ENCODE results near the gene AUTS2. TPM values are rescaled to one million over a fixed set of nuclear protein-coding genes. Genes with fewer than 3 reads are reported as not detected.

AUTS2 gene
- total and polyA plus RNA-seq, 2 donors: 13.4 to 87.7 TPM

GRCh38 chr7:70321016-70321590 lies 722.8 kb downstream of the AUTS2 start:
- no peaks in the 10 kb centered on the region for H3K4me1 ChIP-seq (ENCODE audit: insufficient read depth)
- no peak for DNase-seq (ENCODE audit: extremely low spot score)
- WGBS: 93% methylated on average over 6 of the region's 6 CpGs

GRCh38 chr7:70322856-70323255 lies 724.6 kb downstream of the AUTS2 start:
- Histone ChIP-seq H3K4me1 (ENCODE audit: insufficient read depth) (no peaks in the 10 kb centered on the region), H3K27ac (ENCODE audit: low read depth) (no peak overlapping the region), H3K4me3 (ENCODE audit: low read depth, low read length) (no peak overlapping the region), H3K36me3 (ENCODE audit: insufficient read depth) (no peaks in the 10 kb centered on the region)
- no peak for DNase-seq (ENCODE audit: extremely low spot score)
- WGBS: 94% methylated on average over 1 of the region's 1 CpG

More at GRCh38 chr7:70321016-70321590, 722.8 kb downstream of the AUTS2 start:
- Histone ChIP-seq H3K36me3 (ENCODE audit: insufficient read depth) (no peaks in the 10 kb centered on the region), H3K27ac (ENCODE audit: low read depth) (no peak overlapping the region), H3K4me3 (ENCODE audit: low read depth, low read length) (no peak overlapping the region)

- Histone ChIP-seq H3K36me3 (ENCODE audit: insufficient read depth) (no peaks in the 10 kb centered on the region), H3K4me3 (ENCODE audit: low read depth, low read length) (no peak overlapping the region), H3K27ac (ENCODE audit: low read depth) (no peak overlapping the region), H3K4me1 (ENCODE audit: insufficient read depth) (no peaks in the 10 kb centered on the region)
- WGBS: 59% methylated on average over 2 of the region's 2 CpGs
- no peak for DNase-seq (ENCODE audit: extremely low spot score)
These were observed 727.3 kb downstream of the AUTS2 start for GRCh38 chr7:70325509-70326101.

GRCh38 chr7:70334295-70334694 lies 736.0 kb downstream of the AUTS2 start:
- DNase-seq (ENCODE audit: extremely low spot score): no peak
- Histone ChIP-seq H3K36me3 (ENCODE audit: insufficient read depth) (no peaks in the 10 kb centered on the region), H3K4me1 (ENCODE audit: insufficient read depth) (no peaks in the 10 kb centered on the region), H3K27ac (ENCODE audit: low read depth) (no peak overlapping the region), H3K4me3 (ENCODE audit: low read depth, low read length) (no peak overlapping the region)
- 97% methylated on average over 2 of the region's 2 CpGs for WGBS

GRCh38 chr7:70334871-70335270 lies 736.6 kb downstream of the AUTS2 start:
- WGBS: 84% methylated on average over 2 of the region's 2 CpGs
- no peak for DNase-seq (ENCODE audit: extremely low spot score)
- H3K4me1 ChIP-seq (ENCODE audit: insufficient read depth): no peaks in the 10 kb centered on the region
- no peak overlapping the region for H3K4me3 ChIP-seq (ENCODE audit: low read depth, low read length)
- H3K27ac ChIP-seq (ENCODE audit: low read depth): no peak overlapping the region
- no peaks in the 10 kb centered on the region for H3K36me3 ChIP-seq (ENCODE audit: insufficient read depth)

- WGBS: 95% methylated on average over 3 of the region's 3 CpGs
- Histone ChIP-seq H3K4me3 (ENCODE audit: low read depth, low read length) (no peak overlapping the region), H3K27ac (ENCODE audit: low read depth) (no peak overlapping the region), H3K4me1 (ENCODE audit: insufficient read depth) (no peaks in the 10 kb centered on the region), H3K36me3 (ENCODE audit: insufficient read depth) (no peaks in the 10 kb centered on the region)
- DNase-seq (ENCODE audit: extremely low spot score): no peak
These were observed 738.3 kb downstream of the AUTS2 start for GRCh38 chr7:70336536-70336935.

- Histone ChIP-seq H3K27ac (ENCODE audit: low read depth) (no peak overlapping the region), H3K4me3 (ENCODE audit: low read depth, low read length) (no peak overlapping the region), H3K4me1 (ENCODE audit: insufficient read depth) (no peaks in the 10 kb centered on the region), H3K36me3 (ENCODE audit: insufficient read depth) (no peaks in the 10 kb centered on the region)
- DNase-seq (ENCODE audit: extremely low spot score): no peak
- WGBS: 96% methylated on average over 1 of the region's 1 CpG
These were observed 739.7 kb downstream of the AUTS2 start for GRCh38 chr7:70338015-70338414.

- H3K36me3 ChIP-seq (ENCODE audit: insufficient read depth): no peaks in the 10 kb centered on the region
- no peak overlapping the region for H3K4me3 ChIP-seq (ENCODE audit: low read depth, low read length)
- WGBS: 95% methylated on average over 3 of the region's 3 CpGs
- H3K4me1 ChIP-seq (ENCODE audit: insufficient read depth): no peaks in the 10 kb centered on the region
- H3K27ac ChIP-seq (ENCODE audit: low read depth): no peak overlapping the region
- DNase-seq (ENCODE audit: extremely low spot score): no peak
These were observed 742.0 kb downstream of the AUTS2 start for GRCh38 chr7:70340236-70340635.

- no peak for DNase-seq (ENCODE audit: extremely low spot score)
- Histone ChIP-seq H3K4me3 (ENCODE audit: low read depth, low read length) (no peak overlapping the region), H3K27ac (ENCODE audit: low read depth) (no peak overlapping the region), H3K36me3 (ENCODE audit: insufficient read depth) (no peaks in the 10 kb centered on the region), H3K4me1 (ENCODE audit: insufficient read depth) (no peaks in the 10 kb centered on the region)
- WGBS: 97% methylated on average over 2 of the region's 2 CpGs
These were observed 743.2 kb downstream of the AUTS2 start for GRCh38 chr7:70341446-70341845.

- H3K4me3 ChIP-seq (ENCODE audit: low read depth, low read length): no peak overlapping the region
- H3K27ac ChIP-seq (ENCODE audit: low read depth): no peak overlapping the region
- WGBS: 41% methylated on average over 2 of the region's 2 CpGs
- DNase-seq (ENCODE audit: extremely low spot score): no peak
- no peaks in the 10 kb centered on the region for H3K36me3 ChIP-seq (ENCODE audit: insufficient read depth)
- no peaks in the 10 kb centered on the region for H3K4me1 ChIP-seq (ENCODE audit: insufficient read depth)
These were observed 745.2 kb downstream of the AUTS2 start for GRCh38 chr7:70343519-70343918.

GRCh38 chr7:70344726-70345125 lies 746.5 kb downstream of the AUTS2 start:
- H3K36me3 ChIP-seq (ENCODE audit: insufficient read depth): no peaks in the 10 kb centered on the region
- WGBS: 81% methylated on average over 2 of the region's 2 CpGs
- H3K4me3 ChIP-seq (ENCODE audit: low read depth, low read length): no peak overlapping the region
- H3K4me1 ChIP-seq (ENCODE audit: insufficient read depth): no peaks in the 10 kb centered on the region
- H3K27ac ChIP-seq (ENCODE audit: low read depth): no peak overlapping the region
- DNase-seq (ENCODE audit: extremely low spot score): no peak

GRCh38 chr7:70346844-70347462 lies 748.7 kb downstream of the AUTS2 start:
- H3K27ac ChIP-seq (ENCODE audit: low read depth): no peak overlapping the region
- no peak overlapping the region for H3K4me3 ChIP-seq (ENCODE audit: low read depth, low read length)
- DNase-seq (ENCODE audit: extremely low spot score): no peak
- H3K36me3 ChIP-seq (ENCODE audit: insufficient read depth): no peaks in the 10 kb centered on the region
- no peaks in the 10 kb centered on the region for H3K4me1 ChIP-seq (ENCODE audit: insufficient read depth)
- 94% methylated on average over 5 of the region's 5 CpGs for WGBS

- DNase-seq (ENCODE audit: extremely low spot score): no peak
- no peaks in the 10 kb centered on the region for H3K36me3 ChIP-seq (ENCODE audit: insufficient read depth)
- 92% methylated on average over 3 of the region's 3 CpGs for WGBS
- no peak overlapping the region for H3K4me3 ChIP-seq (ENCODE audit: low read depth, low read length)
- no peak overlapping the region for H3K27ac ChIP-seq (ENCODE audit: low read depth)
- H3K4me1 ChIP-seq (ENCODE audit: insufficient read depth): no peaks in the 10 kb centered on the region
These were observed 749.4 kb downstream of the AUTS2 start for GRCh38 chr7:70347463-70348254.

- Histone ChIP-seq H3K27ac (ENCODE audit: low read depth) (no peak overlapping the region), H3K36me3 (ENCODE audit: insufficient read depth) (no peaks in the 10 kb centered on the region), H3K4me3 (ENCODE audit: low read depth, low read length) (no peak overlapping the region), H3K4me1 (ENCODE audit: insufficient read depth) (no peaks in the 10 kb centered on the region)
- DNase-seq (ENCODE audit: extremely low spot score): no peak
- 83% methylated on average over 2 of the region's 2 CpGs for WGBS
These were observed 750.8 kb downstream of the AUTS2 start for GRCh38 chr7:70349031-70349430.
